LNCaP clone FGC (cell line): ENCODE data around the gene KDM3B.
"Not testable (repeated sequence)": the region's sequence is repeated elsewhere in the genome, so short reads cannot be mapped to it uniquely, and the experiment has no call there.

Experiments
- DNase-seq: peaks from one replicate; pipeline ENCODE4 v3.0.0-alpha.2; 2011; ENCODE audit warnings: low read depth
- H3K4me3 ChIP-seq: 2 replicates; pipeline ENCODE4 v1.5.1; 2011; ENCODE audit warnings: mild to moderate bottlenecking, low read depth, low read length, control low read depth
- CTCF ChIP-seq: IDR thresholded peaks from 2 replicates; pipeline ENCODE4 v1.5.1; 2012; ENCODE audit warnings: mild to moderate bottlenecking; ENCODE audit not compliant: control insufficient read depth, insufficient read depth; ENCODE audit errors: extremely low read depth

The KDM3B gene

GRCh38 chr5:138389332-138389731 is 36.8 kb downstream of the KDM3B start:
- H3K4me3 ChIP-seq, result no peak overlapping the region
- TF ChIP-seq CTCF, result no peak
- DNase-seq, result no peak

GRCh38 chr5:138389911-138390310 is 37.4 kb downstream of the KDM3B start:
- H3K4me3 ChIP-seq, DNase-seq: not testable (repeated sequence)

- no peak for TF ChIP-seq CTCF
- no peak for DNase-seq
- H3K4me3 ChIP-seq, result no peak overlapping the region
These were observed 39.4 kb downstream of the KDM3B start for GRCh38 chr5:138391859-138392386.

- no peak for TF ChIP-seq CTCF
- no peak overlapping the region for H3K4me3 ChIP-seq
- no peak for DNase-seq
These were observed 50.2 kb downstream of the KDM3B start for GRCh38 chr5:138402640-138403039.

GRCh38 chr5:138408023-138408422 is 55.5 kb downstream of the KDM3B start:
- no peak for TF ChIP-seq CTCF
- H3K4me3 ChIP-seq, result no peak overlapping the region
- no peak for DNase-seq

GRCh38 chr5:138410996-138411640 is 58.6 kb downstream of the KDM3B start:
- TF ChIP-seq CTCF, result peak; percentile 56
- DNase-seq, result peak; percentile 6
- not testable (repeated sequence) for H3K4me3 ChIP-seq

GRCh38 chr5:138418444-138418843 is 66.0 kb downstream of the KDM3B start:
- no peak overlapping the region for H3K4me3 ChIP-seq
- TF ChIP-seq CTCF, result no peak
- DNase-seq, result no peak

- DNase-seq, result no peak
- TF ChIP-seq CTCF, result no peak
- H3K4me3 ChIP-seq, result no peak overlapping the region
These were observed 72.6 kb downstream of the KDM3B start for GRCh38 chr5:138425079-138425478.
